Renal pelvis (tissue), 4 donors: ENCODE results near the gene FHIT. TPM values are rescaled to one million over a fixed set of nuclear protein-coding genes. Genes with fewer than 3 reads are reported as not detected.
A peak's percentile ranks its signal among the peaks of the same experiment; 100 is the strongest.
"Not testable (repeated sequence)": the region's sequence is repeated elsewhere in the genome, so short reads cannot be mapped to it uniquely, and the experiment has no call there.

Source experiments
- DNase-seq: peaks from one replicate; pipeline ENCODE4 v3.0.0-alpha.2; 2013
- polyA plus RNA-seq, 3 donors: library from polyadenylated mRNA; unstranded; fragments of 120-200 nt; gene quantifications; one replicate each; pipeline ENCODE4 v1.2.1, GENCODE V29; 2013; ENCODE audit not compliant: insufficient read length in 3 of 3

The FHIT gene
- polyA plus RNA-seq, 3 donors = 22.3 to 28.2 (median 25.5) TPM

DNA sequence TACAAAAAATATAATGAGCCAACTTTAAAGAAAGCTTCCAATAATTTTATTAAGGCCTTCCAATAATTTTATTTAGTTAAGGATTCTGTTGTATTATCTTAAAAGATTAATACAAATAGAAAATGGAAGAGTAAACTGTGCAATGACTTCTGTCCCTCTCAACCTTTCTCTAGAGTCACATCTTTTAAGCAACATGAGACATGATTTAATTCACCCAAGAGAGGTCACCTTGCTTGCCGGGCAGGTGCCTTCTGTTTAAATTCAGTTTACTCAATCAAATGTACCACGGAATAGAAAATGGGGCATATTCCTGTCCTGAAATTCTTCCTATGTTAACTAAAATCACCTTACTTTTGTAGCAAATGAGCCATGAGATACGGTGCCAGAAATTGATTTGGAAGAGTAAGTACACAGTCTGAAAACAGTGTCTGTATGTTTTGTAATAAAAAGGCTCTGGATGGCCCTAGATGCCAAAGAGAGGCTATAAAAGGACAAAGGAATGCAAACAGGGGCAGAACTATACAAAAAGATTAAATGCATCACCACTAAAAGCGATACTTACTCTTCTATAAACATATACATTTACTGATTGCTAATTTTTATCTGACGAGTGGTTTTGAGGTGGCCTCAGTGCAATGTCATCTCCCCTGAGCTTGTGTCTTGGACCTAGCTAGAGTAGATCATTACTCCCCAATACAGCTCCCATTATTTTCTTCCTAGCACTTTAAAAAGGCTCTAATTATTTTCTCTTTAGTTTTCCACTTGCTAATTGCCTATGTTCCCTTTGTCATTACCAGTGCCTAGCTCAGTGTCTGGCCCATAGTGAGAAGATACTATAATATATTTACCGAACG lies 134.0 kb downstream of the FHIT start:
- DNase-seq = no peak

- no peak for DNase-seq
Observed at GRCh38 chr3:61114316-61114953, 136.8 kb downstream of the FHIT start.

GRCh38 chr3:61111825-61112224 lies 139.4 kb downstream of the FHIT start:
- no peak for DNase-seq

- no peak for DNase-seq
Observed at GRCh38 chr3:61110576-61110975, 140.7 kb downstream of the FHIT start.

DNA sequence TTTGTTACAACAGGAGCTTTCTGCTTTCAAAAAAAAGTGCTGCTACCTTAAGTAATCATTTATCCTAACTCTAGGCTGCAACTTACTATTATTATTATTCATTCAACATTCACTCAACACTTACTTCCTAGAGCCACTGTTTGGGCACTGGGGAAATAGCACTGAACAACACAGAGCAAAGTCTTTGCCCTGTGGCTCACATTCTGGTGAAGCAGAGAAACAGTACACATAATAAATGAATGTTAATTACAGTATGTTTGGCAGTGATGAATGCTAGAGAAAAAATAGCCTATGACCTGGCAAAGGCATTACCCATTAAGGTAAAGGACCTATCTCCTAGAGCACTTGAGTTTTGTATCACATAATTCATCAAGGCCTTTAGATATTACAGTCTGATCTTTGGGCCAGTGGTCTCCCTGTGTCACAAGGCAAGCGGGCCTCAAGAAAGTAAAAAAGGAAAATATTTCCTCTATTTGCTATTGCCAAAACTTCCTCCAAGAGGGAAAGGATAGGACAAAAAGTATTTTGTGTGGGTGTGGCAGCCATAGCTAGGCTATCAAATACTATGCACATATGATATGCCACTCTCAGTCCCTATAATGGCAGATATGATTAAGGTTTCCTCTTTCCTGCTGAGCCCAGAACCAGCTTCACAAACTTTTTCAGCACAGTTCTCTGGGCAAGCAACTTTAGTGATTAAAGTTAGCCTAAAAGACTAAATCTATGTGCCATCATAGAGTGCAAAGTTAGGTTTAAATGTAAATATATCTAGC lies 142.8 kb downstream of the FHIT start:
- DNase-seq = no peak

GRCh38 chr3:61094608-61095007 lies 156.6 kb downstream of the FHIT start:
- DNase-seq = no peak

- DNase-seq = no peak
Observed at GRCh38 chr3:61093364-61093763, 157.9 kb downstream of the FHIT start.

DNA sequence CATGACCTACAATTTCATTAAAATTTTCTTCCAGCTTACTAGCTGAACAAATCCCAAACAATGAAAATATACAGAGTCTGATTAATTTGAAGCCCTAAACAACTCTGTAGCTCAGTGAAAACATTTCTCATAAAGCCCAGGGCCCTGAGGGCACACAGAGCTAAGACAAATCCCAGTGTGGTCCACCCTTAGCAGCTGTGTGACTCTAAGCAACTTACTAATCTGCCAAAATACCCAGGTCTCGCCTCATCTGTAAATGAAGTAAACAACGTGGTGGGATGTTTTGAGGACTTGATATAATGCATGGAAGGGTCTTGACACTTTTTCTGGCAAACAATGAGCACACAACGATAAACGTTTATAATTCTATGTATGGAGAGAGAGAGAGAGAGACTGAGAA lies 158.4 kb downstream of the FHIT start:
- DNase-seq = peak; percentile 42

DNA sequence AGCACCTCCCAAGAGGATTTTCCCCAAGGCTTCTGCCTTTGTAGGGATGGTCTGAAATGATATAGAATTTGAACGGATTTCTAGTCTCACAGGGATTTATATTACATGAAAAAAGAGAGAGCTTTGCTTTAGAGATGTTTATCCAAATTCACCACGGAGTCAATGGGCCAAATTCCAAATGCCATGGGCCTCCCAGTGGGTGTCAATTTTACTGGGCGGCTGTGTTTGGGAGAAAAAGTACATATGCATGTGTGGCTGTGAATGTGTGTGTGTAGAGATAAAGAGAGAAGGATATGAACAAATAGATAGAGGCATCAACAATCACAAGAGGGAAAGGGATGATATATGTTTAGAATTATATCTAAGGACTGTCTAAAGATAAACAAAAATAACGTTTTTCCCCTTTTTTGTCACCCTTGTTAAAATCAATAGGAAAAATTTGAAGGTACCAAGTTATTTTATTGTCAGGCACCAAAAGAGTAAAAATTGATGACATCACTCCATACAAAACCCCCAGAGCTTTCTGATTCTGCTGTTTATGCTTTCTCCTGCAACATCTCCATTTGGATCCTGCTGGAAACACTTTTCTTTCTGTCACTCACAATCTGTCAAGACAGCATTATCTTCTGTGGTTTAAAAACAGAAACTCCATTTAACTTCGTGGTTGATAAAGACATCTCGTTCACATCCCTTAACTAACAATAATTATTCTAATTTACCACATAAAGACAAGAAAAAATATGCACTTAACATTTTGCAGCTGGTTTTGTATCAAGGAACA lies 160.7 kb downstream of the FHIT start:
- DNase-seq = no peak

- DNase-seq = no peak
Observed at GRCh38 chr3:61087465-61087864, 163.8 kb downstream of the FHIT start.

GRCh38 chr3:61081554-61081953 lies 169.7 kb downstream of the FHIT start:
- no peak for DNase-seq

- DNase-seq = no peak
Observed at GRCh38 chr3:61080737-61081445, 170.4 kb downstream of the FHIT start.

GRCh38 chr3:61078048-61078752 lies 173.1 kb downstream of the FHIT start:
- no peak for DNase-seq

DNA sequence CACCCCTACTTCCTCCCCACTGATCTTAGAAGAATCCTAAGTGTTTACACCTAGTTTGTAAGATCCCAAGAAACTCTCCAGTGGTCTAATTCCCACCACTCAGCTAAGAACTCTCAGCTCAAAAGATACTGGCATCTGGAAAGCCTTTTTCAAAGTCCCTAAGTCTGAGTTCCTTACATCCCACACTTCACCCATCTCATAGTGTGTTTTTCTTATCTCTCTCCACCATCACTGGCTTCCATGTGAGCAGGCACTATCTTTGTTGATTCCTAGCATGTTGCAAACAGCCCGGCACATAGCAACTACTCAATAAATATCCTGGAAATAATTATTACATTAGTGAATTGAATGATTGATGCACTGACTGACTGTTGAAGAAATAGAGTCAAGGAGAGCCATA lies 173.7 kb downstream of the FHIT start:
- no peak for DNase-seq

- no peak for DNase-seq
Observed at GRCh38 chr3:61074783-61075182, 176.5 kb downstream of the FHIT start.

- no peak for DNase-seq
Observed at GRCh38 chr3:61073566-61074165, 177.6 kb downstream of the FHIT start.

DNA sequence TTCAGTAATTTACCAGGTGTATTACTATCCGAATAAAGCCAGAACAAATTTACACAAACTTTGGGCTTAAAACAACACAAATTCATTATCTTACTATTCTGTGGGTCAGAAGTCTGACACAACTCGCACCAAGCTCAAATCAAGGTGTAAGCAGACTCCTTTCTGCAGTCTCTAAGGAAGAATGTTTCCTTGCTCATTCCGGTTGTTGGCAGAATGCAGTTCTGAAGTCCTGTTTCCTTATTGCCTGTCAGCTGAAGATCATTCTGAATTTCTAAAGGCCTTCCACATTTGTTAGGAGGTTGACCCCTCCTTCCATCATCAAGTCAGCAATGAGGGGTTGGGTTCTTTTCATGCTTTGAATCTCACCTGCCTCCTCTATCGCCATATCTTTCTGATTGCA lies 183.2 kb downstream of the FHIT start:
- DNase-seq = no peak

DNA sequence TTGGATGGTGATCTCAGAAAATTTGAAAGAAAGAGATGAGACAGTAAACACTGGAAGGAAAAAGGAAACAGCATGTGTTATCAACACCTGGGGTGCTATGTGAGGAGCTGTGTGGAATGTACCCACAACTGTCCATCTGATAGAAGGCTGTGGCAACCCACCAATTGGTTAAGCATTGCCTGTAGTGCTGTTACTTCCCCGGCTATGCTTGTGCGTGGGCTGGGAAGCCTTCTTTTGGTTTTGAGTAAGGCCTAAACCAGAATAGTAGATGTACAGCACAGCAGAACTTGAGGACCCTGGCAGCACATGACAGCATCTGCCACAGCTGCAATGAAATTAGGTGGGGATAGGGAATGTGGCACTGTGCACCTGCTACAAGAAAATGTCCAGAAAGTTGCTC lies 184.5 kb downstream of the FHIT start:
- DNase-seq = no peak

- DNase-seq = not testable (repeated sequence)
Observed at GRCh38 chr3:61066222-61066621, 185.0 kb downstream of the FHIT start.

DNA sequence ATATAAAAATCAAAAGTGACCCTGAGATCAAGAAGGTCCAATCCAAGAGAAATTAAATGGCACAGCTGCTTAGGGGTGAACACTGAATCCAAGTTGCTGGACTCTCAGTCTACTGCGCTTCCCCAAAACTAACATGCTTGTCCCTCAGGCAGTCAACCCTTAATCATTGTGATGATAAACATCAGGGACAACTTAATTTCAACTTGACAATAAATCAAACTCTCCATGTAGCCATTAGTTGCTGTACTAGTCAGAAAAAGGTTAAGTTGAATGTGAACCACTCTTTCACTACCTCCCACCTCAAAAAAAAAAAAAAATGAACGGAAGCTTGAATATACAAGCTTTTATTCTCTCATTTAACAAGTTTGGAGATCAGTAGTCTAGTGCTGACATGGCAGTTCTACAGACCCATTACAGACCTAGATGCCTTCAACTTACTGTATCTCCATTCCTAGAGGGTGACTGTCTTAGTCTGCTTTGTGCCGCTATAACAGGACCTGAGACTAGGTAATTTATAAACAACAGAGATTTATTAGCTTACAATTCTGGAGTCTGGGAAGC lies 185.7 kb downstream of the FHIT start:
- no peak for DNase-seq
